ENCODE measurements around the gene CDCP1.

The CDCP1 gene

DNA sequence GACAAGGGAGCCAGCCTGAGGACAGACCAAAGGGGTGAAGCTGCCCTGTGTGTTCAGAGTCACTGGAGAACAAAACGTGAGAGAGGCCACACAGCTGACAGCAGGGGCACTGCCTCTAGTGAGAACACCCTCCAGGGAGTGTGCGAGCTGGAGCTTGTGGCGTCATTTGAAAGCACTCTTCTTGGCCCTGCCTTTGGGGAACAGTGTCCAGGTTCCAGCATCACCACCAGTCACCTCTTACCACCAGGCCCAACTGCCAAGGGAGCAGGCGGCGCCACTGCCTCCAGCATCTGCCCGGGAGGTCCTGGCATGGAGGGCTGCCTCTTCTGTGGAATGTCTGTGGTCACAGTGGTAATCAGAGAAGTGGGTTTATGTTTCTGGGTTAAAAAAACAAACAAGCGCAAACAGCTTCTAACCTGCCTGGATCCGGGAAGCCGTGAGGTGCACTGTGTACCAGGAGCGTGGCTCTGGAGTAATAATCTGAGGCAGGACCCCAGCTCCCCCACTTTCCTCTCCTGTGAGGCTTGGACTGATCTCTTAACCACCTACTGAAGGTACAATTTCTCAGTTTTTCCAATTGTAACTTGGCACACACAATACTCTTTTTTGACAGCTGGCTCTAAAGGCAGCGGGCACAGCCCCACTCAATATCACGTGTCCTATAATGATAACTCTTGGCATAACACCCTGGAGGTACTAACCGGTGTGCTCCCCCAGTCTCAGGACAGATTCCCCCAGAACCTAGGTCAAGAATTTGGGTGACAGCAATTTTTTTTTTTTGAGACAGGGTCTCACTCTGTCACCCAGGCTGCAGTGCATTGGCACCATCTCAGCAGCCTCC is 32.2 kb upstream of the CDCP1 start:
- TF ChIP-seq, protein P1, sequence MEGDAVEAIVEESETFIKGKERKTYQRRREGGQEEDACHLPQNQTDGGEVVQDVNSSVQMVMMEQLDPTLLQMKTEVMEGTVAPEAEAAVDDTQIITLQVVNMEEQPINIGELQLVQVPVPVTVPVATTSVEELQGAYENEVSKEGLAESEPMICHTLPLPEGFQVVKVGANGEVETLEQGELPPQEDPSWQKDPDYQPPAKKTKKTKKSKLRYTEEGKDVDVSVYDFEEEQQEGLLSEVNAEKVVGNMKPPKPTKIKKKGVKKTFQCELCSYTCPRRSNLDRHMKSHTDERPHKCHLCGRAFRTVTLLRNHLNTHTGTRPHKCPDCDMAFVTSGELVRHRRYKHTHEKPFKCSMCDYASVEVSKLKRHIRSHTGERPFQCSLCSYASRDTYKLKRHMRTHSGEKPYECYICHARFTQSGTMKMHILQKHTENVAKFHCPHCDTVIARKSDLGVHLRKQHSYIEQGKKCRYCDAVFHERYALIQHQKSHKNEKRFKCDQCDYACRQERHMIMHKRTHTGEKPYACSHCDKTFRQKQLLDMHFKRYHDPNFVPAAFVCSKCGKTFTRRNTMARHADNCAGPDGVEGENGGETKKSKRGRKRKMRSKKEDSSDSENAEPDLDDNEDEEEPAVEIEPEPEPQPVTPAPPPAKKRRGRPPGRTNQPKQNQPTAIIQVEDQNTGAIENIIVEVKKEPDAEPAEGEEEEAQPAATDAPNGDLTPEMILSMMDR (IDR thresholded peaks at IDR 0.05) = no peak
- DNase-seq = peak; percentile 14
- H3K27ac Mint-ChIP-seq = peak overlapping the region; percentile 68
- peaks cover 10% of the 10 kb centered on the region for H3K27me3 Mint-ChIP-seq (ENCODE audit: low read depth, poor library complexity)
- peaks cover 42% of the 10 kb centered on the region for H3K4me1 Mint-ChIP-seq
- no peaks in the 10 kb centered on the region for H3K36me3 Mint-ChIP-seq (ENCODE audit: low read depth)
- H3K9me3 Mint-ChIP-seq = no peaks in the 10 kb centered on the region
- no peak overlapping the region for H3K4me3 Mint-ChIP-seq

DNA sequence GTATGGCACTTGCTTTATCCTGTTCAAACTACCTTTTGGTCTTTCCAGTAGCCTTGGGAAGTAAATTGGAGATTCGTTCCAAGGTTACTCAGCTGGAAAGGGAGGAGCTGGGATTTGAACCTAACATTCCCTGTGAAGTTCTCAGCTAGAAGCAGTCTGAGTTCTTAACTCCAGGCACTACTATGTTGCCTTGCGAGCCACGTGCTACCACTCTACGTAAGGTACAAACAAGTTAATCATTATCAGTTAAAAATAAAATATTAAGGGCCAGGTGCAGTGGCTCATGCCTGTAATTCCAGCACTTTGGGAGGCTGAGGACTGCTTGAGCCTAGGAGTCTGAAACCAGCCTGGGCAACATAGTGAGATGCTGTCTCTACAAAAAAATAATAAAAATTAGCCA is 30.7 kb upstream of the CDCP1 start:
- Mint-ChIP-seq H3K36me3 (ENCODE audit: low read depth) (no peaks in the 10 kb centered on the region), H3K4me1 (peaks cover 33% of the 10 kb centered on the region), H3K4me3 (no peak overlapping the region), H3K9me3 (no peaks in the 10 kb centered on the region), H3K27me3 (ENCODE audit: low read depth, poor library complexity) (peaks cover 13% of the 10 kb centered on the region), H3K27ac (no peak overlapping the region)
- DNase-seq = no peak
- TF ChIP-seq, protein P1 (IDR thresholded peaks at IDR 0.05) = no peak

DNA sequence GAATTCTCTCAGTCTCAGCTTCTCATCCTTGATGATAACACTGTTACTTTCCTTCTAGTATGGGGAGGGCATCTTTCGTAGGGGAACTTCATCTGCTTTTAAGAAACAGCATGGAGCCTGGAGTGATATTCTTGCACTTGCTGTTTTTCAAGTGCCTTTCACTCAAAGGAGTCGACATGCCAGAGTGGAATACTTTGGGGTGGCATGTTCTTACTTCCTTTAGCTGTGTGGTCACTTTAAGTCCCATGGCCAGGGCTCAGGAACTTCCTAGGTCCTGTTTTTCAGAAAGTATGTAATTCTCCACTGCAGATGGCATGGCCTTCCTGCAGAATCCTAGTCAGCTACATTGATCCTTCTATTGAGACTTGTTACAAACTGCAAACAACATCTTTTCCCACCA is 28.1 kb upstream of the CDCP1 start:
- Mint-ChIP-seq H3K27me3 (ENCODE audit: low read depth, poor library complexity) (peaks cover 13% of the 10 kb centered on the region), H3K36me3 (ENCODE audit: low read depth) (no peaks in the 10 kb centered on the region), H3K9me3 (no peaks in the 10 kb centered on the region), H3K4me1 (peaks cover 32% of the 10 kb centered on the region), H3K4me3 (no peak overlapping the region), H3K27ac (no peak overlapping the region)
- TF ChIP-seq, protein P1 (IDR thresholded peaks at IDR 0.05) = no peak
- DNase-seq = no peak

DNA sequence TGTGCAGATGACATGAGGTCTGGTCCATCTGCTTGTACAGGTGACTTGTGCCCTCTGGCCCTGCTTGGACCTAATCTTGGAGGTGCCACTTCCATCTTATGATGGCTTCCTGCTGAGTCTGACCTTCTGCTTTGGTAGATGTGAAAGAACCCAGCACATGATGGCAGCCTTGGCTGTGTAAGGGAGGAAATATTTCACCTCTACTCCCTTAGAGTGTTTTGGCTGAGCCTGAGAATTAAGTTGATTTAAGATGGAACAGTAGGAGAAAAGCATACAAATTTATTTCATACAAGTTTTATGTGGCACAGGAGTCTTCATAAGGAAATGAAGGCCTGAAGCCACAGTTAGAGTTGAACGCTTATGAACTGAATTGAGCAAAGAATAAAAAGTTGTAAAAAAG is 27.6 kb upstream of the CDCP1 start:
- no peak for DNase-seq
- H3K4me1 Mint-ChIP-seq = peaks cover 31% of the 10 kb centered on the region
- H3K36me3 Mint-ChIP-seq (ENCODE audit: low read depth) = no peaks in the 10 kb centered on the region
- H3K27ac Mint-ChIP-seq = no peak overlapping the region
- H3K9me3 Mint-ChIP-seq = no peaks in the 10 kb centered on the region
- H3K4me3 Mint-ChIP-seq = no peak overlapping the region
- peaks cover 13% of the 10 kb centered on the region for H3K27me3 Mint-ChIP-seq (ENCODE audit: low read depth, poor library complexity)
- TF ChIP-seq, protein P1 (IDR thresholded peaks at IDR 0.05) = no peak

DNA sequence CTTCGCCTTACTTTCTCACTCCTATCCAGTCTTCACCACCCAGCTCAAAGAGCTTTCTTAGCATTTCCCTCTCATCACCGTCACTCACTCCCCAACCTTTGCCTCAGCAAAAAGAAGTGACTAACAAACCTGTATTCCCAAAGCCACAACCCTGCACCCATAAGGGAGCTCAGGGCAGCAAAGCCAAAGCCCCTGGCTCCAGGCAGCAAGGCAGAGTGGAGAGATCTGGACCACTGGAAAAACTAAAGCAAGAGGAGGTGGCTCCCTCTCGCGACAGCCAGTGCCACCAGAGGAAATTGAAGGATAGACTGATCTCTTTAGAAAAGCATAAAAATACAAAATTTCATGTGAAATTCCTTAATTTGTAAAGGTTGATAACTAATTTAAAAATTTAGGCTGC is 25.1 kb upstream of the CDCP1 start:
- Mint-ChIP-seq H3K4me1 (peaks cover 30% of the 10 kb centered on the region), H3K9me3 (peaks cover 5% of the 10 kb centered on the region), H3K4me3 (no peak overlapping the region), H3K27me3 (ENCODE audit: low read depth, poor library complexity) (peaks cover 10% of the 10 kb centered on the region), H3K36me3 (ENCODE audit: low read depth) (no peaks in the 10 kb centered on the region), H3K27ac (no peak overlapping the region)
- no peak for DNase-seq
- TF ChIP-seq, protein P1 (IDR thresholded peaks at IDR 0.05) = no peak

DNA sequence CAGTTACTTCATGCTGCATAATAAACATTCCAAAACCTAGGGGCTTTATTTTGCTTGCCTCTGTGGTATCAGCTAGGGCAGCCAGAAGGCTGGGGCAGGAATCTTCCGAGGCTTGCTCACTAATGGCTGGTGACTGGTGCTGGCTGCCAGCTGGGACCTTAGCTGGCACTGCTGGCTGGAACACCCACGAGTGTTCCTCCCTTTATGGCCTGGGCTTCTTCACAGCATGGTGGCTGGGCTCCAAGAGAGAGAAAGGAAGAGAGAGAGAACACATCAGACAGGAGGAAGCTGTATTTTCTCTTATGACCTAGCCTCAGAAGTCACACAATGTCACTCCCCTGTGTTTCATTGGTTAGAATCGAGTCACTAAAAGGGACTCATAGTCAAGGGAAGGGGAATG is 23.9 kb upstream of the CDCP1 start:
- no peak overlapping the region for H3K27ac Mint-ChIP-seq
- H3K4me3 Mint-ChIP-seq = no peak overlapping the region
- peaks cover 30% of the 10 kb centered on the region for H3K4me1 Mint-ChIP-seq
- H3K9me3 Mint-ChIP-seq = peaks cover 15% of the 10 kb centered on the region
- TF ChIP-seq, protein P1 (IDR thresholded peaks at IDR 0.05) = no peak
- peaks cover 4% of the 10 kb centered on the region for H3K27me3 Mint-ChIP-seq (ENCODE audit: low read depth, poor library complexity)
- H3K36me3 Mint-ChIP-seq (ENCODE audit: low read depth) = no peaks in the 10 kb centered on the region
- DNase-seq = no peak
